GM19455 (cell line): ENCODE data around the gene PTPRA.
"Not testable (repeated sequence)": the region's sequence is repeated elsewhere in the genome, so short reads cannot be mapped to it uniquely, and the experiment has no call there.

Experiments
- ATAC-seq: cut with Tn5 transposase; IDR thresholded peaks from one replicate; pipeline ENCODE4 v1.9.1; 2021; ENCODE audit not compliant: unreplicated experiment

Gene PTPRA

GRCh38 chr20:2887715-2888114, 14.4 kb downstream of the PTPRA start:
- ATAC-seq = no peak

- no peak for ATAC-seq
Measured at GRCh38 chr20:2888224-2888955, 15.1 kb downstream of the PTPRA start.

GRCh38 chr20:2889209-2889608, 15.9 kb downstream of the PTPRA start:
- no peak for ATAC-seq

GRCh38 chr20:2889797-2890196, 16.5 kb downstream of the PTPRA start:
- no peak for ATAC-seq

- ATAC-seq = no peak
Measured at GRCh38 chr20:2890742-2891141, 17.5 kb downstream of the PTPRA start.

- ATAC-seq = no peak
Measured at GRCh38 chr20:2891343-2891742, 18.1 kb downstream of the PTPRA start.

GRCh38 chr20:2892376-2892775, 19.1 kb downstream of the PTPRA start:
- no peak for ATAC-seq

- no peak for ATAC-seq
Measured at GRCh38 chr20:2894221-2894620, 20.9 kb downstream of the PTPRA start.

- not testable (repeated sequence) for ATAC-seq
Measured at GRCh38 chr20:2895154-2895553, 21.9 kb downstream of the PTPRA start.

- no peak for ATAC-seq
Measured at GRCh38 chr20:2899243-2899642, 26.0 kb downstream of the PTPRA start.

GRCh38 chr20:2900845-2901592, 27.7 kb downstream of the PTPRA start:
- no peak for ATAC-seq

GRCh38 chr20:2902291-2902690, 29.0 kb downstream of the PTPRA start:
- ATAC-seq = no peak

GRCh38 chr20:2902818-2903217, 29.5 kb downstream of the PTPRA start:
- ATAC-seq = no peak

- no peak for ATAC-seq
Measured at GRCh38 chr20:2903686-2904085, 30.4 kb downstream of the PTPRA start.

GRCh38 chr20:2907519-2907918, 34.2 kb downstream of the PTPRA start:
- ATAC-seq = no peak

- no peak for ATAC-seq
Measured at GRCh38 chr20:2909953-2910352, 36.7 kb downstream of the PTPRA start.

- no peak for ATAC-seq
Measured at GRCh38 chr20:2911200-2911599, 37.9 kb downstream of the PTPRA start.

GRCh38 chr20:2914160-2914559, 40.9 kb downstream of the PTPRA start:
- ATAC-seq = no peak

GRCh38 chr20:2917266-2917665, 44.0 kb downstream of the PTPRA start:
- no peak for ATAC-seq

- ATAC-seq = no peak
Measured at GRCh38 chr20:2918096-2919049, 45.1 kb downstream of the PTPRA start.

- no peak for ATAC-seq
Measured at GRCh38 chr20:2919518-2920245, 46.4 kb downstream of the PTPRA start.
